GM12878 (cell line): ENCODE measurements around the gene PPT2. TPM values are rescaled to one million over a fixed set of nuclear protein-coding genes. Genes with fewer than 3 reads are reported as not detected.

ENCODE experiments used
- FOS ChIP-seq: IDR thresholded peaks from 3 replicates; pipeline ENCODE4 v1.6.1; 2011; ENCODE audit warnings: borderline replicate concordance; ENCODE audit not compliant: insufficient read length; ENCODE audit errors: extremely low read depth
- FOXM1 ChIP-seq: IDR thresholded peaks from 2 replicates; pipeline ENCODE4 v1.6.1; 2012; ENCODE audit warnings: low read depth, mild to moderate bottlenecking, inconsistent platforms, low read length, moderate library complexity
- IKZF2 ChIP-seq, 2 experiments: fragments of 450-650 bp; IDR thresholded peaks; 2 replicates each; pipeline ENCODE4 v1.6.1; 2017; ENCODE audit warnings: mild to moderate bottlenecking in 2 of 2, moderate library complexity in 2 of 2
- JUND ChIP-seq: IDR thresholded peaks from 2 replicates; pipeline ENCODE4 v1.6.1; 2012; ENCODE audit warnings: low read depth, mild to moderate bottlenecking, low read length, improper control_type of control experiment, moderate library complexity
- KDM1A ChIP-seq: fragments of 200-600 bp; sonication (generic); IDR thresholded peaks from 2 replicates; pipeline ENCODE4 v1.6.1; 2016; ENCODE audit warnings: borderline replicate concordance
- MYB ChIP-seq: fragments of 150-350 bp; IDR thresholded peaks from 2 replicates; pipeline ENCODE4 v1.6.1; 2014; ENCODE audit warnings: mild to moderate bottlenecking, low read depth, low read length, borderline replicate concordance
- NR2C2 ChIP-seq: IDR thresholded peaks from 2 replicates; pipeline ENCODE4 v1.6.1; 2011; ENCODE audit warnings: borderline replicate concordance, low read depth; ENCODE audit not compliant: control insufficient read depth, insufficient read length
- POLR2AphosphoS2 ChIP-seq: IDR thresholded peaks from 2 replicates; pipeline ENCODE4 v1.6.1; 2011; ENCODE audit warnings: low read depth, mild to moderate bottlenecking, low read length, improper control_type of control experiment, moderate library complexity
- POU2F2 ChIP-seq: IDR thresholded peaks from 3 replicates; pipeline ENCODE4 v1.6.1; 2011; ENCODE audit warnings: low read depth, mild to moderate bottlenecking, low read length, borderline replicate concordance
- RFX5 ChIP-seq: IDR thresholded peaks from 2 replicates; pipeline ENCODE4 v1.6.1; 2011; ENCODE audit warnings: low read depth, low read length, improper control_type of control experiment
- SMAD1 ChIP-seq: fragments of 450-650 bp; IDR thresholded peaks from 2 replicates; pipeline ENCODE4 v1.6.1; 2018; ENCODE audit warnings: mild to moderate bottlenecking, low read depth; ENCODE audit not compliant: partially characterized antibody
- SMARCA5 ChIP-seq: fragments of 450-650 bp; IDR thresholded peaks from 2 replicates; pipeline ENCODE4 v1.6.1; 2017; ENCODE audit warnings: mild to moderate bottlenecking
- STAT1 ChIP-seq: fragments of 450-650 bp; conservative IDR thresholded peaks from 2 replicates; pipeline ENCODE4 v1.6.1; 2014; ENCODE audit warnings: antibody characterized with exemption, mild to moderate bottlenecking
- YY1 ChIP-seq: IDR thresholded peaks from 2 replicates; pipeline ENCODE4 v1.6.1; 2011; ENCODE audit warnings: low read depth, mild to moderate bottlenecking, low read length
- ZZZ3 ChIP-seq: IDR thresholded peaks from 2 replicates; pipeline ENCODE4 v1.6.1; 2011; ENCODE audit warnings: low read depth; ENCODE audit not compliant: control insufficient read depth, insufficient read length
- polyA plus RNA-seq, 11 experiments: library from polyadenylated mRNA; depleted of rRNA in 4 of 11; unstranded in 6 of 11; stranded (reverse) in 5 of 11; fragments of >200 nt; fragmentation: Nextera tagmentation in 4 of 11; fragmentation: Illumina TruSeq in 1 of 11; extraction: Ambion mirVana in 4 of 11; extraction: Trizol in 1 of 11; gene quantifications; 1 replicate in 1 of 11; 2 replicates in 10 of 11; pipeline versions ENCODE4 v1.2.1 to v1.2.3, GENCODE V29; 2011 to 2016; ENCODE audit warnings: inconsistent platforms in 2 of 11, missing spikeins in 2 of 11, low read depth in 1 of 11
- total RNA-seq, 4 experiments: library from RNA; depleted of rRNA in 3 of 4; stranded (reverse); fragments of >200 nt in 3 of 4; fragmentation: Illumina TruSeq in 1 of 4; extraction: Trizol in 1 of 4; gene quantifications; 2 replicates each; pipeline versions ENCODE4 v1.2.1 to v1.2.3, GENCODE V29; 2013 to 2021
- TF ChIP-seq, protein P1 (sequence below): IDR thresholded peaks from 2 replicates; pipeline ENCODE4 v1.6.1; 2012; ENCODE audit warnings: improper control_type of control experiment, low read depth, low read length; ENCODE audit not compliant: insufficient replicate concordance
- TF ChIP-seq, protein P2 (sequence below), 3 experiments: IDR thresholded peaks in 2 of 3; conservative IDR thresholded peaks in 1 of 3; 2 replicates each; pipeline ENCODE4 v1.5.1; 2011; ENCODE audit warnings: low read depth in 3 of 3, low read length in 3 of 3, mild to moderate bottlenecking in 3 of 3, control low read depth in 2 of 3, moderate library complexity in 2 of 3, inconsistent platforms in 1 of 3, mixed read lengths in 1 of 3; ENCODE audit not compliant: control insufficient read depth in 2 of 3, insufficient read depth in 1 of 3; ENCODE audit errors: extremely low read depth in 1 of 3
- TF ChIP-seq, protein P3 (sequence below): IDR thresholded peaks from 2 replicates; pipeline ENCODE4 v1.6.1; 2012; ENCODE audit warnings: low read depth, low read length, improper control_type of control experiment
- TF ChIP-seq, protein P4 (sequence below): fragments of 450-650 bp; IDR thresholded peaks from 2 replicates; pipeline ENCODE4 v1.6.1; 2017; ENCODE audit warnings: mild to moderate bottlenecking, low read depth, inconsistent platforms; ENCODE audit not compliant: poor library complexity, severe bottlenecking

The PPT2 gene
- total and polyA plus RNA-seq, 10 of the 15 experiments (the other 5 are each of a cell fraction or from before 2014, with no cell fraction given): 1.3 to 25.5 (median 5.5) TPM

DNA sequence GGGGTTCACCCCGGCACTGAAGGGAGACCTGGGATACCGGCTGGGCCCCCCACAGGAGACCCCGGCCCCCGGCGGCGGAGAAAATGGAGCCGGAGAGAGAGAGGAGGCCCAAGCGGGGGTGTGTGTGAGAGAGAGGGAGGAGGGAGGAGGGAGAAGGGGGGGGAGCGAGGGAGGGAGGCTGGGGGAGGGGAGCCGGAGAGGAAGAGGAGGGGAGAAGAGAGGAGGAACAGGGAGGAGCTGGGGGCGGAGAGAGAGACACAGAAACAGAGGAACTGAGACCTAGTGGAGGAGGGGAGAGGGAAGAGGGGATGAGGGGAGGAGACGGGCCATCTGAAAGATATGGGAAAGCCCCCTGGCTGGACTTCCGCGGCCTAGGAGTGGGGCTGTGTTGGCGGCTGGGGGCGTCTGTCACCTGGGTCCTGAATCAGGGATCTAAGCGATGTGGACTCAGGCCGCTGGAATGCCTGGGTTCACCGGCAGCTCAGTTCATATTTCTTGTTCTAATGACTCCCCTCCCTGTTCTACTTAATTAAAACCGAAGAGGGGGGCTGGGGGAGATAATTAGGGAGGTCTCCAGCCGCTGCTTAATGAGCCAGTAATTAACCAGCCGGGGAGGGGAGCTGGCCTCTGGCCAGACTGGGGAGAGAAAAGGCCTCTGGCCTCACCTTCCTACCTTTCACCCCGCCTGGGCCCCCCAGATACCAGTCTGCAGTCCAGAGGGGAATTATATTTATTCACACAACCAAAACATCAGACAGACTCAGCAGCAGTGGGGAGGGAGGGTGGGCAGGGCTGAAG lies 36.3 kb downstream of the PPT2 start, which contains the start of gene PBX2 (continued):
- TF ChIP-seq, protein P1, sequence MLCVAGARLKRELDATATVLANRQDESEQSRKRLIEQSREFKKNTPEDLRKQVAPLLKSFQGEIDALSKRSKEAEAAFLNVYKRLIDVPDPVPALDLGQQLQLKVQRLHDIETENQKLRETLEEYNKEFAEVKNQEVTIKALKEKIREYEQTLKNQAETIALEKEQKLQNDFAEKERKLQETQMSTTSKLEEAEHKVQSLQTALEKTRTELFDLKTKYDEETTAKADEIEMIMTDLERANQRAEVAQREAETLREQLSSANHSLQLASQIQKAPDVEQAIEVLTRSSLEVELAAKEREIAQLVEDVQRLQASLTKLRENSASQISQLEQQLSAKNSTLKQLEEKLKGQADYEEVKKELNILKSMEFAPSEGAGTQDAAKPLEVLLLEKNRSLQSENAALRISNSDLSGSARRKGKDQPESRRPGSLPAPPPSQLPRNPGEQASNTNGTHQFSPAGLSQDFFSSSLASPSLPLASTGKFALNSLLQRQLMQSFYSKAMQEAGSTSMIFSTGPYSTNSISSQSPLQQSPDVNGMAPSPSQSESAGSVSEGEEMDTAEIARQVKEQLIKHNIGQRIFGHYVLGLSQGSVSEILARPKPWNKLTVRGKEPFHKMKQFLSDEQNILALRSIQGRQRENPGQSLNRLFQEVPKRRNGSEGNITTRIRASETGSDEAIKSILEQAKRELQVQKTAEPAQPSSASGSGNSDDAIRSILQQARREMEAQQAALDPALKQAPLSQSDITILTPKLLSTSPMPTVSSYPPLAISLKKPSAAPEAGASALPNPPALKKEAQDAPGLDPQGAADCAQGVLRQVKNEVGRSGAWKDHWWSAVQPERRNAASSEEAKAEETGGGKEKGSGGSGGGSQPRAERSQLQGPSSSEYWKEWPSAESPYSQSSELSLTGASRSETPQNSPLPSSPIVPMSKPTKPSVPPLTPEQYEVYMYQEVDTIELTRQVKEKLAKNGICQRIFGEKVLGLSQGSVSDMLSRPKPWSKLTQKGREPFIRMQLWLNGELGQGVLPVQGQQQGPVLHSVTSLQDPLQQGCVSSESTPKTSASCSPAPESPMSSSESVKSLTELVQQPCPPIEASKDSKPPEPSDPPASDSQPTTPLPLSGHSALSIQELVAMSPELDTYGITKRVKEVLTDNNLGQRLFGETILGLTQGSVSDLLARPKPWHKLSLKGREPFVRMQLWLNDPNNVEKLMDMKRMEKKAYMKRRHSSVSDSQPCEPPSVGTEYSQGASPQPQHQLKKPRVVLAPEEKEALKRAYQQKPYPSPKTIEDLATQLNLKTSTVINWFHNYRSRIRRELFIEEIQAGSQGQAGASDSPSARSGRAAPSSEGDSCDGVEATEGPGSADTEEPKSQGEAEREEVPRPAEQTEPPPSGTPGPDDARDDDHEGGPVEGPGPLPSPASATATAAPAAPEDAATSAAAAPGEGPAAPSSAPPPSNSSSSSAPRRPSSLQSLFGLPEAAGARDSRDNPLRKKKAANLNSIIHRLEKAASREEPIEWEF: no peak
- TF ChIP-seq ZZZ3 (no peak), IKZF2 (IDR thresholded peaks at IDR 0.05) (peak; percentile 93 to 96), YY1 (no peak), FOXM1 (no peak), FOS (no peak), SMAD1 (peak; percentile 80), POLR2AphosphoS2 (peak; percentile 70; the same call in 1 of the 2 replicates), RFX5 (no peak), SMARCA5 (no peak), MYB (no peak), POU2F2 (0 out of 3 replicates have a peak, but pooled peaks have one; percentile 21), NR2C2 (no peak), STAT1 (no peak), JUND (no peak), KDM1A (no peak)
- TF ChIP-seq, protein P2, sequence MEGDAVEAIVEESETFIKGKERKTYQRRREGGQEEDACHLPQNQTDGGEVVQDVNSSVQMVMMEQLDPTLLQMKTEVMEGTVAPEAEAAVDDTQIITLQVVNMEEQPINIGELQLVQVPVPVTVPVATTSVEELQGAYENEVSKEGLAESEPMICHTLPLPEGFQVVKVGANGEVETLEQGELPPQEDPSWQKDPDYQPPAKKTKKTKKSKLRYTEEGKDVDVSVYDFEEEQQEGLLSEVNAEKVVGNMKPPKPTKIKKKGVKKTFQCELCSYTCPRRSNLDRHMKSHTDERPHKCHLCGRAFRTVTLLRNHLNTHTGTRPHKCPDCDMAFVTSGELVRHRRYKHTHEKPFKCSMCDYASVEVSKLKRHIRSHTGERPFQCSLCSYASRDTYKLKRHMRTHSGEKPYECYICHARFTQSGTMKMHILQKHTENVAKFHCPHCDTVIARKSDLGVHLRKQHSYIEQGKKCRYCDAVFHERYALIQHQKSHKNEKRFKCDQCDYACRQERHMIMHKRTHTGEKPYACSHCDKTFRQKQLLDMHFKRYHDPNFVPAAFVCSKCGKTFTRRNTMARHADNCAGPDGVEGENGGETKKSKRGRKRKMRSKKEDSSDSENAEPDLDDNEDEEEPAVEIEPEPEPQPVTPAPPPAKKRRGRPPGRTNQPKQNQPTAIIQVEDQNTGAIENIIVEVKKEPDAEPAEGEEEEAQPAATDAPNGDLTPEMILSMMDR (IDR thresholded peaks at IDR 0.05 in 2 of 3, conservative IDR thresholded peaks at IDR 0.05 in 1 of 3; ENCODE audit: control insufficient read depth in 2 of 3, extremely low read depth in 1 of 3, insufficient read depth in 1 of 3, low read depth in 3 of 3, low read length in 3 of 3): 0 out of 6 replicates have a peak, but pooled peaks of 1 of the 3 experiments have one; percentile 2
- TF ChIP-seq, protein P3, sequence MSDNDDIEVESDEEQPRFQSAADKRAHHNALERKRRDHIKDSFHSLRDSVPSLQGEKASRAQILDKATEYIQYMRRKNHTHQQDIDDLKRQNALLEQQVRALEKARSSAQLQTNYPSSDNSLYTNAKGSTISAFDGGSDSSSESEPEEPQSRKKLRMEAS: 0 out of 2 replicates have a peak, but pooled peaks have one; percentile 12
- TF ChIP-seq, protein P4, sequence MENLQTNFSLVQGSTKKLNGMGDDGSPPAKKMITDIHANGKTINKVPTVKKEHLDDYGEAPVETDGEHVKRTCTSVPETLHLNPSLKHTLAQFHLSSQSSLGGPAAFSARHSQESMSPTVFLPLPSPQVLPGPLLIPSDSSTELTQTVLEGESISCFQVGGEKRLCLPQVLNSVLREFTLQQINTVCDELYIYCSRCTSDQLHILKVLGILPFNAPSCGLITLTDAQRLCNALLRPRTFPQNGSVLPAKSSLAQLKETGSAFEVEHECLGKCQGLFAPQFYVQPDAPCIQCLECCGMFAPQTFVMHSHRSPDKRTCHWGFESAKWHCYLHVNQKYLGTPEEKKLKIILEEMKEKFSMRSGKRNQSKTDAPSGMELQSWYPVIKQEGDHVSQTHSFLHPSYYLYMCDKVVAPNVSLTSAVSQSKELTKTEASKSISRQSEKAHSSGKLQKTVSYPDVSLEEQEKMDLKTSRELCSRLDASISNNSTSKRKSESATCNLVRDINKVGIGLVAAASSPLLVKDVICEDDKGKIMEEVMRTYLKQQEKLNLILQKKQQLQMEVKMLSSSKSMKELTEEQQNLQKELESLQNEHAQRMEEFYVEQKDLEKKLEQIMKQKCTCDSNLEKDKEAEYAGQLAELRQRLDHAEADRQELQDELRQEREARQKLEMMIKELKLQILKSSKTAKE: peak; percentile 77
